GM18526 (cell line): ENCODE data around the gene UBAC2.

ENCODE experiments used
- POLR2A ChIP-seq: IDR thresholded peaks from 3 replicates; pipeline ENCODE4 v1.6.1; 2011; ENCODE audit not compliant: insufficient read length; ENCODE audit errors: extremely low read depth

UBAC2 gene

GRCh38 chr13:99285432-99286182 is 85.0 kb downstream of the UBAC2 start:
- no peak for TF ChIP-seq POLR2A

GRCh38 chr13:99287551-99287950 is 86.9 kb downstream of the UBAC2 start:
- no peak for TF ChIP-seq POLR2A

- TF ChIP-seq POLR2A, result no peak
Measured at GRCh38 chr13:99288089-99288488, 87.4 kb downstream of the UBAC2 start.

- TF ChIP-seq POLR2A, result no peak
Measured at GRCh38 chr13:99289271-99289670, 88.6 kb downstream of the UBAC2 start.

- no peak for TF ChIP-seq POLR2A
Measured at GRCh38 chr13:99289674-99290337, 89.2 kb downstream of the UBAC2 start.

GRCh38 chr13:99290894-99291293 is 90.2 kb downstream of the UBAC2 start:
- no peak for TF ChIP-seq POLR2A

GRCh38 chr13:99293178-99293577 is 92.5 kb downstream of the UBAC2 start:
- no peak for TF ChIP-seq POLR2A

- TF ChIP-seq POLR2A, result no peak
Measured at GRCh38 chr13:99294198-99294597, 93.5 kb downstream of the UBAC2 start.

- no peak for TF ChIP-seq POLR2A
Measured at GRCh38 chr13:99294958-99295357, 94.3 kb downstream of the UBAC2 start.

GRCh38 chr13:99295488-99296252 is 95.0 kb downstream of the UBAC2 start:
- no peak for TF ChIP-seq POLR2A

GRCh38 chr13:99296398-99296797 is 95.7 kb downstream of the UBAC2 start:
- TF ChIP-seq POLR2A, result no peak

- no peak for TF ChIP-seq POLR2A
Measured at GRCh38 chr13:99297331-99297730, 96.7 kb downstream of the UBAC2 start.

- TF ChIP-seq POLR2A, result no peak
Measured at GRCh38 chr13:99298056-99298455, 97.4 kb downstream of the UBAC2 start.

- no peak for TF ChIP-seq POLR2A
Measured at GRCh38 chr13:99299256-99299919, 98.7 kb downstream of the UBAC2 start.

- no peak for TF ChIP-seq POLR2A
Measured at GRCh38 chr13:99299920-99300341, 99.3 kb downstream of the UBAC2 start.
